Measurements from ENCODE around the gene HMSD.
A peak's percentile ranks its signal among the peaks of the same experiment; 100 is the strongest.

The HMSD gene

DNA sequence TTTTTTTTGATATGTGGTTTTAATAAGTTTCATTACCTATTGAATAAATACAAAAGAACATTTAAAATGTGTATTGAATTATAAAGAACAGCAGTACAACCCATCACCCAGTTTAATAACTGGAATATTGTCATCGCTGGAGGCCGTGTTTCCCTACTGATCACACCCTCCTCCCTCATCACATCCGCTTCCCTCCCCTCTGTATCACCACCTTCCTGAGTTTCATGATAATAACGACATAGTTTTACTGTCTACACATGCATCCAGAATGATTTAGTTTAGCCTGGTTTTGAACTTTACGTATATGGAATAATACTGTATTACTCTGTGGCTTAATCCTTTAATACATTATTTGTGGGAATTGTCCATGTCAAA is 22.9 kb downstream of the HMSD start:
- H3K4me3 ChIP-seq (ENCODE audit: low read length in 2 of 2): no peak overlapping the region
- H3K36me3 ChIP-seq (ENCODE audit: control insufficient read depth in 2 of 2, insufficient read depth in 2 of 2, low read length in 2 of 2): no peaks in the 10 kb centered on the region
- no peak overlapping the region for H3K27ac ChIP-seq (ENCODE audit: low read length)
- H3K4me1 ChIP-seq (ENCODE audit: control insufficient read depth, insufficient read depth, low read length): peaks cover 6% of the 10 kb centered on the region
- H3K9me3 ChIP-seq (ENCODE audit: control insufficient read depth in 2 of 2, low read length in 2 of 2): no peaks in the 10 kb centered on the region
- no peak overlapping the region for H3K9ac ChIP-seq (ENCODE audit: low read length in 2 of 2)
- no peaks in the 10 kb centered on the region for H3K27me3 ChIP-seq (ENCODE audit: control insufficient read depth in 1 of 2, insufficient read depth in 2 of 2, low read length in 2 of 2)

DNA sequence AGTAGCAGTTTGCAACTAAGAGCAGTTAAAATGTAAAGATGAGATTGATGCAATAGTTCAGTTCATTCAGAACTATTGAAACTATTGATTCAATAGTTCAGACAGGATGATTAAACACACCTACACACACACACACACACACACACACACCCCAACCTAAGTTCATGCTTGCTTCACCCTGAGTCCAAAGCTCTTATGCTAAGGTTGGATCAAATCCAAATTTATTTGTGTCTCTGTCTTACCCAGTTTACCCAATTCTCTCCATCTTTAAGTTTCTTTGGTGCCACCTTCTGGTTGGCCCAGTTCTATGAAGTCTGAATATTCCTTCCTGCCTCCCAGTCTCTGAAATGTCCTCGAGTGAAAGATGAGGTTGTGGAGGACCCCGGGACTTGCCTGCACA is 25.9 kb downstream of the HMSD start:
- no peaks in the 10 kb centered on the region for H3K9me3 ChIP-seq (ENCODE audit: control insufficient read depth in 2 of 2, low read length in 2 of 2)
- H3K36me3 ChIP-seq (ENCODE audit: control insufficient read depth in 2 of 2, insufficient read depth in 2 of 2, low read length in 2 of 2): no peaks in the 10 kb centered on the region
- H3K27me3 ChIP-seq (ENCODE audit: control insufficient read depth in 1 of 2, insufficient read depth in 2 of 2, low read length in 2 of 2): no peaks in the 10 kb centered on the region
- no peak overlapping the region for H3K9ac ChIP-seq (ENCODE audit: low read length in 2 of 2)
- no peak overlapping the region for H3K27ac ChIP-seq (ENCODE audit: low read length)
- H3K4me1 ChIP-seq (ENCODE audit: control insufficient read depth, insufficient read depth, low read length): peaks cover 8% of the 10 kb centered on the region
- H3K4me3 ChIP-seq (ENCODE audit: low read length in 2 of 2): no peak overlapping the region

DNA sequence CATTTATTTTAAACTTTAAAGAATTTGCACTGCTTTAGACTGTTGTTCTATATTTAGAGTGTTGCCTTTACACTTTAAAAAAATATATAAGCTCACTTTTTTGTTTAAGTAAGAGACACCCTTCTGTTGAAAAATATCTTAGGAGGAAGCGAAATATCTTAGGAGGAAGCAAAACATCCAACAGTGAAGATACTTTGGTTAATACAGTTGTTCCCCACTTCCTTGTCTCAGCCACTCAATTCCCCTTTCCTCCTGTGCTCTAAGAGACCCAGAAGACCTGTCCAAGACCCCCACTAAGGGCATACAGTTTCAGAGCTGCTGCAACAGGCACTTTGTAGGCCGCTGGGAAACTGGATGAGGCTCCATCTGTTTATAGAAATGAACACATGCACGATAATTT is 26.5 kb downstream of the HMSD start:
- peaks cover 10% of the 10 kb centered on the region for H3K4me1 ChIP-seq (ENCODE audit: control insufficient read depth, insufficient read depth, low read length)
- H3K4me3 ChIP-seq (ENCODE audit: low read length in 2 of 2): no peak overlapping the region
- no peaks in the 10 kb centered on the region for H3K36me3 ChIP-seq (ENCODE audit: control insufficient read depth in 2 of 2, insufficient read depth in 2 of 2, low read length in 2 of 2)
- H3K27ac ChIP-seq (ENCODE audit: low read length): no peak overlapping the region
- no peaks in the 10 kb centered on the region for H3K9me3 ChIP-seq (ENCODE audit: control insufficient read depth in 2 of 2, low read length in 2 of 2)
- H3K27me3 ChIP-seq (ENCODE audit: control insufficient read depth in 1 of 2, insufficient read depth in 2 of 2, low read length in 2 of 2): no peaks in the 10 kb centered on the region
- H3K9ac ChIP-seq (ENCODE audit: low read length in 2 of 2): no peak overlapping the region

DNA sequence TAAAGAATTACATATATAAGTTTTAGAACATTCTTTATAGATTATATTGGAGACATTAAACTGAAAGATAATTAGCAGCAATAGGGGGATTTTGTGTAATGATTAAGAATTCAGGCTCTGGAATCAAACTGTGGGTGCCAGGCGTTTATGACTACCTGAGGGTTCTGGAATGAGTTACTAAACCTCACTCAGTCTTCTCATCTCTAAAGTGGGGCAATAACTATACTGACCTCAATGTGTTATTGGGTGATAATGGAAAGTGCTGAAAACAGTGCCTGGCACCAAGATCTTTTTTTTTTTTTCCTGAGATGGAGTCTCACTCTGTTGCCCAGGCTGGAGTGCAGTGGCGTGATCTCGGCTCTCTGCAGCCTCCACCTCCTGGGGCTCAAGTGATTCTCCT is 27.9 kb downstream of the HMSD start:
- Histone ChIP-seq H3K4me3 (ENCODE audit: low read length in 2 of 2) (no peak overlapping the region), H3K9me3 (ENCODE audit: control insufficient read depth in 2 of 2, low read length in 2 of 2) (no peaks in the 10 kb centered on the region), H3K9ac (ENCODE audit: low read length in 2 of 2) (no peak overlapping the region), H3K27me3 (ENCODE audit: control insufficient read depth in 1 of 2, insufficient read depth in 2 of 2, low read length in 2 of 2) (no peaks in the 10 kb centered on the region), H3K4me1 (ENCODE audit: control insufficient read depth, insufficient read depth, low read length) (peaks cover 5% of the 10 kb centered on the region), H3K36me3 (ENCODE audit: control insufficient read depth in 2 of 2, insufficient read depth in 2 of 2, low read length in 2 of 2) (peaks cover 0 to 2% of the 10 kb centered on the region in 2 donors), H3K27ac (ENCODE audit: low read length) (no peak overlapping the region)

DNA sequence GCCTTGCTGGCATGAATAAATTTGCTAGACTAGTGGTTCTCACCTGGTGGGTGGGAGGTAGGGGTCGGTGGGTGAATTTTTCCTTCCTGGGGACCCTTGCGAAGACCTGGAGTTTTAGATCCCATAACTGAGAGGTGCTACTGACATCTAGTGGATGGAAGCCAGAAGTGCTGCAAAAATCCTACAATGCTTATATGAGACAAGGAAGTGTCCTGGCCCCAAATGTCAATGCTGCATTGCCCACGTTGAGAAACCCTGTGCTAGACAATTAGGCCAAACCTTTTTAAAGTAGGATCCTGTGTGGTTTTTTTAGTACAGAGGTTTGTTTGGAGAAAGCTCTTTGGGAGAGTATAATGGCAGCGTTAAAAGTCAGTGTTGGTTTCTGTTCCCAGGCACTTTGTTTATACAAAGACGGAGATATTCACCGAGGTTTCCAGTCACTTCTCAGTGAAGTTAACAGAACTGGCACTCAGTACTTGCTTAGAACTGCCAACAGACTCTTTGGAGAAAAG is 30.4 kb downstream of the HMSD start:
- Histone ChIP-seq H3K4me1 (ENCODE audit: control insufficient read depth, insufficient read depth, low read length) (peaks cover 5% of the 10 kb centered on the region), H3K4me3 (ENCODE audit: low read length in 2 of 2) (peak overlapping the region; percentile 58 to 66), H3K27ac (ENCODE audit: low read length) (peak overlapping the region; percentile 58), H3K9ac (ENCODE audit: low read length in 2 of 2) (peak overlapping the region; percentile 51 to 69), H3K9me3 (ENCODE audit: control insufficient read depth in 2 of 2, low read length in 2 of 2) (no peaks in the 10 kb centered on the region), H3K27me3 (ENCODE audit: control insufficient read depth in 1 of 2, insufficient read depth in 2 of 2, low read length in 2 of 2) (no peaks in the 10 kb centered on the region), H3K36me3 (ENCODE audit: control insufficient read depth in 2 of 2, insufficient read depth in 2 of 2, low read length in 2 of 2) (peaks cover 4 to 9% of the 10 kb centered on the region in 2 donors)

DNA sequence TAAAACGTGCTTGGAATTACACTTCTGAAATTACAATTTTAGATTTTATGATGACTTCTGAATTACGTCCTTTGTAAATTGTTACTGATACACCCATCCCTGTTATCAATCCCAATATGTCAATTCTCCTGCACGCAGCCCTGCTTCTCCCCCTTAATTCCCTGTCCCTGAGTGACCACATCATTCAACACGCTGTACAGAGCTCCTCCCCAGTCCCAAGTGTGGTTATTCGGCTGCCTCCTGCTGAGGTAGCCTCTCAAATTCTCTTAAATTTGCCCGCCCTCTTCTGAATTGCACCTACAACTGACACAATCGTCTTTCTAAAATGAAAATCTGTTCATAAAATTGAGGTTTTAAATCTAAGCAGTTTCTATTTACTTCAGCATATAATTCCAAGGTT is 30.9 kb downstream of the HMSD start:
- Histone ChIP-seq H3K4me3 (ENCODE audit: low read length in 2 of 2) (peak overlapping the region; percentile 58 to 66), H3K27me3 (ENCODE audit: control insufficient read depth in 1 of 2, insufficient read depth in 2 of 2, low read length in 2 of 2) (no peaks in the 10 kb centered on the region), H3K36me3 (ENCODE audit: control insufficient read depth in 2 of 2, insufficient read depth in 2 of 2, low read length in 2 of 2) (peaks cover 4 to 9% of the 10 kb centered on the region in 2 donors), H3K9ac (ENCODE audit: low read length in 2 of 2) (peak overlapping the region; percentile 51 to 69), H3K9me3 (ENCODE audit: control insufficient read depth in 2 of 2, low read length in 2 of 2) (no peaks in the 10 kb centered on the region), H3K27ac (ENCODE audit: low read length) (peak overlapping the region; percentile 58), H3K4me1 (ENCODE audit: control insufficient read depth, insufficient read depth, low read length) (peaks cover 5% of the 10 kb centered on the region)

DNA sequence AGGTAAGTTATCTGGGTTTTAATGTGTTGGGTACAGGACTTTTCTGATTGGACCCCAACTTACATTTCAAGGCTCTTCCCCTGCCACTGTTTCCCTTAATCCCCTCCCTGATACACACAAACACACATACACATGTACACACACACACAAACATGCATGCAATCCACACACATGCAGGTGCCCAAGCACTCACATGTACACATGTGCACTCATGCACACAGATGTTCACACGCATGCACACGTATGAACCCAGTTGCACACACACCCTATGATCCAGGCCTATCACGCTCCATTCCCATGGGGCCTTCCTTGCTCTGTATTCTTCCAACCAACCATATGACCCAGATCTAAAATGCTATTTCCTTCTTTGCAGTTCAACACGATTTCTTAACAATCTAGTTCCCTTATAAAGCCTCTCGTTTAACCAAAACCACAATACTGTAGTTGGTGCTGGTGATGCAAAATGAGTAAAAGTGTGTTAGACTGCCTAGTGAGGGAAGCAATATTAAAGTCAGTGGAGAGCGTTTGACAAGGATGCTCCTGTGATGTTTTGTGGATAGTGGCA is 31.9 kb downstream of the HMSD start:
- Histone ChIP-seq H3K4me3 (ENCODE audit: low read length in 2 of 2) (no peak overlapping the region), H3K27ac (ENCODE audit: low read length) (no peak overlapping the region), H3K36me3 (ENCODE audit: control insufficient read depth in 2 of 2, insufficient read depth in 2 of 2, low read length in 2 of 2) (peaks cover 4 to 9% of the 10 kb centered on the region in 2 donors)

DNA sequence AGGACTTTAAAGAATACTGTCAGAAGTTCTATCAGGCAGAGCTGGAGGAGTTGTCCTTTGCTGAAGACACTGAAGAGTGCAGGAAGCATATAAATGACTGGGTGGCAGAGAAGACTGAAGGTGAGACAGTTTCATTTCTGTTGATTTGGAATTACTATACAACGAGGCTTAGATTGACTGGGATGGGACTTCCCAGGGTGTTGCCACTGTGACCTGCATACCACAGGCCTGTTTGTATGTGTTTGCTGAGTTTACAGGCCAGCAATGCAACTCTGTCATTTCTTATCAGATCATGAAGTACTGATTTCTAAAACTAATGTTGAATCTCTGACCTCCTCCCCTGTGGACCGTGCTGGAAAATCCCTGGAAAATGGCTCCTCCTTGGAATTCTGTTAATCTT is 32.6 kb downstream of the HMSD start:
- H3K9me3 ChIP-seq (ENCODE audit: control insufficient read depth in 2 of 2, low read length in 2 of 2): no peaks in the 10 kb centered on the region
- no peak overlapping the region for H3K9ac ChIP-seq (ENCODE audit: low read length in 2 of 2)
- H3K4me3 ChIP-seq (ENCODE audit: low read length in 2 of 2): no peak overlapping the region
- H3K27me3 ChIP-seq (ENCODE audit: control insufficient read depth in 1 of 2, insufficient read depth in 2 of 2, low read length in 2 of 2): no peaks in the 10 kb centered on the region
- no peak overlapping the region for H3K27ac ChIP-seq (ENCODE audit: low read length)
- peaks cover 4 to 9% of the 10 kb centered on the region in 2 donors for H3K36me3 ChIP-seq (ENCODE audit: control insufficient read depth in 2 of 2, insufficient read depth in 2 of 2, low read length in 2 of 2)
- peaks cover 5% of the 10 kb centered on the region for H3K4me1 ChIP-seq (ENCODE audit: control insufficient read depth, insufficient read depth, low read length)

More for the DNA sequence above, 31.9 kb downstream of the HMSD start:
- no peak overlapping the region for H3K9ac ChIP-seq (ENCODE audit: low read length in 2 of 2)
- no peaks in the 10 kb centered on the region for H3K27me3 ChIP-seq (ENCODE audit: control insufficient read depth in 1 of 2, insufficient read depth in 2 of 2, low read length in 2 of 2)
- no peaks in the 10 kb centered on the region for H3K9me3 ChIP-seq (ENCODE audit: control insufficient read depth in 2 of 2, low read length in 2 of 2)
- H3K4me1 ChIP-seq (ENCODE audit: control insufficient read depth, insufficient read depth, low read length): peaks cover 5% of the 10 kb centered on the region

DNA sequence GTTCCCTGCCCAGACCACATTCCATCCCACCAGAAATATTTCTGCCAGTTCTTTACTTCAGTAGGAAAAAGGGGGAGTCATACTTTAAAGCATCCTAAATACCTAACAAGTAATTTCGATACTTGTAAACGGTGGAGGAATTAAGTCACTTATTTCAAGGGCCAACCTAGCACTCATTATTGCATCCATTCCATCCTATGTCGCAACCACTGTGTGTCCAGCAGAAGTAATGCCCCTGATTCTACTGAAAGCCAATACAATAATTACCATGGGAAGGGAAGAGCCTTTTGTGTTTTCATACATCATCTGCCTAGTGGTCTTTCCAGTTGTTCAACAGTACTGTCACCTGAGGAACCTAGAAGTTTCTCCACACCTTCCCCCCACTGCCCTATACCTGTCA is 33.3 kb downstream of the HMSD start:
- peaks cover 5% of the 10 kb centered on the region for H3K4me1 ChIP-seq (ENCODE audit: control insufficient read depth, insufficient read depth, low read length)
- H3K9ac ChIP-seq (ENCODE audit: low read length in 2 of 2): no peak overlapping the region
- no peak overlapping the region for H3K27ac ChIP-seq (ENCODE audit: low read length)
- no peaks in the 10 kb centered on the region for H3K27me3 ChIP-seq (ENCODE audit: control insufficient read depth in 1 of 2, insufficient read depth in 2 of 2, low read length in 2 of 2)
- H3K9me3 ChIP-seq (ENCODE audit: control insufficient read depth in 2 of 2, low read length in 2 of 2): no peaks in the 10 kb centered on the region
- H3K36me3 ChIP-seq (ENCODE audit: control insufficient read depth in 2 of 2, insufficient read depth in 2 of 2, low read length in 2 of 2): peaks cover 4 to 9% of the 10 kb centered on the region in 2 donors
- H3K4me3 ChIP-seq (ENCODE audit: low read length in 2 of 2): no peak overlapping the region

DNA sequence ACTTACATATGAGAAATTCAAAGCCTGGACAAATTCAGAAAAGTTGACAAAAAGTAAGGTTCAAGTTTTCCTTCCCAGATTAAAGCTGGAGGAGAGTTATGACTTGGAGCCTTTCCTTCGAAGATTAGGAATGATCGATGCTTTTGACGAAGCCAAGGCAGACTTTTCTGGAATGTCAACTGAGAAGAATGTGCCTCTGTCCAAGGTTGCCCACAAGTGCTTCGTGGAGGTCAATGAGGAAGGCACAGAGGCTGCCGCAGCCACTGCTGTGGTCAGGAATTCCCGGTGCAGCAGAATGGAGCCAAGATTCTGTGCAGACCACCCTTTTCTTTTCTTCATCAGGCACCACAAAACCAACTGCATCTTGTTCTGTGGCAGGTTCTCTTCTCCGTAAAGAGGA is 37.8 kb downstream of the HMSD start:
- Histone ChIP-seq H3K36me3 (ENCODE audit: control insufficient read depth in 2 of 2, insufficient read depth in 2 of 2, low read length in 2 of 2) (peaks cover 4 to 7% of the 10 kb centered on the region in 2 donors), H3K4me1 (ENCODE audit: control insufficient read depth, insufficient read depth, low read length) (no peaks in the 10 kb centered on the region), H3K4me3 (ENCODE audit: low read length in 2 of 2) (no peak overlapping the region), H3K27ac (ENCODE audit: low read length) (no peak overlapping the region), H3K27me3 (ENCODE audit: control insufficient read depth in 1 of 2, insufficient read depth in 2 of 2, low read length in 2 of 2) (no peaks in the 10 kb centered on the region), H3K9me3 (ENCODE audit: control insufficient read depth in 2 of 2, low read length in 2 of 2) (no peaks in the 10 kb centered on the region), H3K9ac (ENCODE audit: low read length in 2 of 2) (no peak overlapping the region)

DNA sequence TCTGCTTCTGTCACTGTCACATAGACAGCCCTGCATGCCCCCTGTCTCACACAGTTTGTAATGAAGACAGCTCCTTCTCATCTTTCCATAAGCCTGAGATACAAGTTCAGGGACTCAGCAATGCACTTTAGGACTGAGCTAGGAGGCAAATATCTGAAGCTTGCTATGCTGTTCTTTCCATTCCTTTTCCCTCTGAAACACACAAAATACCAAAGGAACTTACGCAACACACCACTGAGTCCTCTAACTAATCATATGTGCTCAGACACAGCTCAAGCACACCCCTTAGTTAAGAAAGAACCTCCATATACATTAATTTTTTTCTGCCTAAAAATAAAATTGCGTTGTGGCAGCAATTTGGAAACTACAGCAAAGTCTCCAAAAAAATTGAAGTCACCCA is 38.6 kb downstream of the HMSD start:
- H3K9ac ChIP-seq (ENCODE audit: low read length in 2 of 2): no peak overlapping the region
- H3K4me3 ChIP-seq (ENCODE audit: low read length in 2 of 2): no peak overlapping the region
- no peaks in the 10 kb centered on the region for H3K9me3 ChIP-seq (ENCODE audit: control insufficient read depth in 2 of 2, low read length in 2 of 2)
- H3K36me3 ChIP-seq (ENCODE audit: control insufficient read depth in 2 of 2, insufficient read depth in 2 of 2, low read length in 2 of 2): peaks cover 4 to 5% of the 10 kb centered on the region in 2 donors
- no peaks in the 10 kb centered on the region for H3K27me3 ChIP-seq (ENCODE audit: control insufficient read depth in 1 of 2, insufficient read depth in 2 of 2, low read length in 2 of 2)
- H3K4me1 ChIP-seq (ENCODE audit: control insufficient read depth, insufficient read depth, low read length): no peaks in the 10 kb centered on the region
- no peak overlapping the region for H3K27ac ChIP-seq (ENCODE audit: low read length)
